Stimulated activated CD4-positive, alpha-beta T cell treated with anti-CD3 and anti-CD28 coated beads, Interleukin-4, amount 100 ng/mL, for 48 hours (primary cell): ENCODE results near the gene ELMOD1.
A peak's percentile ranks its signal among the peaks of the same experiment; 100 is the strongest.

ENCODE experiments used
- DNase-seq, 2 donors: peaks; one replicate each; pipeline ENCODE4 v3.0.0-alpha.2; 2020; ENCODE audit warnings: low read depth in 2 of 2

Gene ELMOD1

DNA sequence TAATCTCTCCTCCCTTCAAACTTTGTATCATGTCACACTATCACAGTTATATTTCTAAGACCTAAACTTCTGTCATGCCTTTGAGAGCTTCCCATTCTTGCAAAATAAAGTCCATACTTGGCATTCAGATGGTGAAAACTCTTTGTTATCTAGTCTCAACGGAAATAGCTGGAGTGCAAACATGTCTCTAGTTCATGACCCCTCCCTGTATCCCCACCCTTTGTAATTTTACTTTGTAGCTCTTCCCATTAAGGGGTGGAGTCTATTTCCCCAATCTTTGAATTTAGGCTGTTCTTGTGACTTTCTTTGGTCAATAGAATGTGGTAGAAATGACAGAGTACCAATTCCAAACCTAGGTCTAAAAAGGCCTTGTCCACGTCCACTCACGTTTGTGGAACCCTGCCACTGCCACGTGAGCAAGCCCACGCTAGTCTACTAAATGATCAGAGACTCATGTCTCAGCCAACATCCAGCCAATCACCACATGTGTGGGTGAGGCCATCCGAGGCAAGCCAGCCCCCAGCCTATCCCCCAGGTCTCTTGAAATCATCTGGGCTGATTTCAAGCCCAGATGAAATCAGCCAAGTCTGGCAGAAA, 97.5 kb downstream of the ELMOD1 start:
- no peak for DNase-seq

DNA sequence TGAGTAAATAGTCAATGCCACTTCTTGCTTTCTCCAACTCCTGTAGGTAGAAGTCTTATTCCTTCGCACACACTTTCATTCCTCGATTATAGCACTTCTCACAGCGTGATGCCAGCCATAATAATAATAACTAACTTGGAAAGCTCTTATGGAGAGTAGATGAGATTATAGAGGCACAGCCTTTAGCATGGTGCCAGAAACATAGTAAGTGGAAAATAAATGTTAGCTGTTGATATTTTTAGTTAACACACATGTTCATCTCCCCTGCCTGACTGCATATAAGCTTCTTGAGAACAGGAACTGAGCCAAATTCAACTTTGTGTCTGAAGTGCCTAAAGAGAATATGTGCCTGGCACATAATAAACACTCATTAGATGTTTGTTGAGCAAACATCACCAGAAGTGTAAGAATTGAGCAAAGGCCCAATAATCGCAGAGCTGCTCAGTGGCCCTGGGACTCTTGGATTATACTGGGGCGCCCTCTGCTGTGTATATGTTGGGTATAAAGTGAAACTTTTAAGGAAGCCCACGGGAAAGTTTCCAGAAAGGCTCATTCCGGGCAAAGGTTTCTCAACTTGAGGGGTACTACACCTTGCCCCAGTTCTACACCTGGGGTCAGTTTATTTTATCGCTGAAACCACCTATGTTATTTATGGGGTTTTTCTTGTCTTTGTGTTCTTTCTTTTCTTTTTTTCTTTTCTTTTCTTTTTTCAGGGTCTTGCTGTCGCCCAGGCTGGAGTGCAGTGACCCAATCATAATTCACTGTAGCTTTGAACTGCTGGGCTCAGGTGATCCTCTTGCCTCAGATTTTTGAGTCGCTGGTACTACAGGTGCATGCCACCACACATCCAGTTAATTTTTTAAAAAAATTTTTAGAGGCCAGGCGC, 98.6 kb downstream of the ELMOD1 start:
- peak; percentile 45 for DNase-seq

DNA sequence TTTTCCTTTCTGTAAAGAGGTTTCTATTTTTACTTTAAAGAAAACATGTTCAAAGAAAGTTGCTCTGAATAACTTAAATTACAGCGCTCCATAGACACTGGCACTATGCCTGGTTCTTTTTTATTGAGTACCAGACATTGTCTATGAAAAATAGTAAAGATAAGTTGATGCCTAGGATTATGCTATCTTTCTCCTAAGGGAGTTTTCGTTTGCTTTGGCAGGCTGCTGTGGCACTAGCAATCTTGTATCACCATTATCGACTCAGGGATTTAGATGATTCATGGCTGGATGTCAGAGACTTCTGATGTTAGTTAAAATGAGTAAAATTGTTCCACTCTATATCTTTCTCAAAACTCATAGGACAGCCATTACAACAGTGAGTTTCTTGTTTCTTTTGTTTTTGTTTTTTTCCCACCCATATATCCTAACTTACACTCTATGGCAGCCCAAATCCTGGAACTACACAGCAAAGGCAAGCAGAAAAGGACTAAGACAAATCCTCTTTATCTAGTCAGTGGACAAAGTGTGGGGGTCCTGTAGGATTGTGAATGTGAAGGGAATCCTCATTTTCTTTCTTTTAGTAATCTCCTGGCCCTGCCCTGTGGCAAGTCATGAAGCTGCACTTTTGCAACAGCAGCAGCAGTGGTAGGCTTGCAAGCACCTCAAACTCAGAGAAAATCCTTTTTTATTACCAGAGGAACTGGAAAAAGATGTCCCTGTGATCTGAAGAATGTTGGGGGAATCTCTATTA, 100.2 kb downstream of the ELMOD1 start:
- no peak for DNase-seq

DNA sequence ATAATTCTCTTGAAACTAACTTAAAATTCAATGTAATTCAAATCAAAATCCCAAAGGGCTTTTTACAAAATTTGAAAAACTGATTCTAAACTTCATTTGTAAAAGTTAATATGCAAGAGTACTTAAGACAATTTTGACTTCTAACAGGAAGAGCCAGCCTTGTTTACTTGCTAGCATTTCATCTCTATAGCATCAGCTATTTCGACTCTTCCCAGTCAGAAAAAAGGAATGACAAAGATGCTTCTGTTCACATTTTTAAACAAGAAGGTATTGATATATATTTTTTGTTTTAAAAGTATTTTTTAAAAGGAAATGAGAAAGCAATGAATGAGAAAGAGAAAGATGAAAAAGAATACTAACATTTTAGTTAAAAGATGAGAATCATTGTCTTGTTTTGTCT, 104.5 kb downstream of the ELMOD1 start:
- no peak for DNase-seq

DNA sequence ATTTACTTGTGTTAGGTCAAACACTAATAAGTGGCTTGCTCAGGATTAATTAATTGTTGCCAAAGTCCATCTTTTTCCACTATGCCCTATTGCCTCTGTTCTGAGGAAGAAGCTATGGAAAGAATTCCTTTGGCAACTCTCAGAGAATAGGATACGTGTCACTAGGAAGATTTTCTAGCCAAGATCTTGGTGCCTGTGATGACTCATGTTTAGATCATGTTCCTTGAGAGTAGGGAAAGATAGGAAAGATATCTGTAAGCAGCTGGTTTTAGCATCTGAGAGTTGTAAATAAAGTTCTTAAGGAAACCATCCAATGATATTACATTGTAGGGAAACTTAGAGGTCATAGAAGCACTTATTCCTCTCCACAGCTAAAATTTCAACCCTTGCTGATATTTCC, 105.2 kb downstream of the ELMOD1 start:
- DNase-seq = no peak

DNA sequence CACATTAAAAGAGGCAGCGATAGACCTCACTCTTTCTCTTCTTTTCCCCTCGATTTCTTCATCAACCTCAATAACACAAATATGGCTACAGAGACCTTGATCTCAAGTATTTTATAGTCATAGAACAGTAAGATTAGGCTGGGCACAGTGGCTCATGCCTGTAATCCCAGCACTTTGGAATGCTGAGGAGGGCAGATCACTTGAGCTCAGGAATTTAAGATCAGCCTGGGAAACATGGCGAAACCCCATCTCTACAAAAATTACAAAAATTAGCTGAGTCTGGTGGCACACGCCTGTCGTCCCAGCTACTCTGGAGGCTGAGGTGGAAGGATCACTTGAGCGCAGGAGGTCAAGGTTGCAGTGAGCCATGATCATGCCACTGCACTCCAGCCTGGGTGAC, 106.3 kb downstream of the ELMOD1 start:
- DNase-seq = no peak

DNA sequence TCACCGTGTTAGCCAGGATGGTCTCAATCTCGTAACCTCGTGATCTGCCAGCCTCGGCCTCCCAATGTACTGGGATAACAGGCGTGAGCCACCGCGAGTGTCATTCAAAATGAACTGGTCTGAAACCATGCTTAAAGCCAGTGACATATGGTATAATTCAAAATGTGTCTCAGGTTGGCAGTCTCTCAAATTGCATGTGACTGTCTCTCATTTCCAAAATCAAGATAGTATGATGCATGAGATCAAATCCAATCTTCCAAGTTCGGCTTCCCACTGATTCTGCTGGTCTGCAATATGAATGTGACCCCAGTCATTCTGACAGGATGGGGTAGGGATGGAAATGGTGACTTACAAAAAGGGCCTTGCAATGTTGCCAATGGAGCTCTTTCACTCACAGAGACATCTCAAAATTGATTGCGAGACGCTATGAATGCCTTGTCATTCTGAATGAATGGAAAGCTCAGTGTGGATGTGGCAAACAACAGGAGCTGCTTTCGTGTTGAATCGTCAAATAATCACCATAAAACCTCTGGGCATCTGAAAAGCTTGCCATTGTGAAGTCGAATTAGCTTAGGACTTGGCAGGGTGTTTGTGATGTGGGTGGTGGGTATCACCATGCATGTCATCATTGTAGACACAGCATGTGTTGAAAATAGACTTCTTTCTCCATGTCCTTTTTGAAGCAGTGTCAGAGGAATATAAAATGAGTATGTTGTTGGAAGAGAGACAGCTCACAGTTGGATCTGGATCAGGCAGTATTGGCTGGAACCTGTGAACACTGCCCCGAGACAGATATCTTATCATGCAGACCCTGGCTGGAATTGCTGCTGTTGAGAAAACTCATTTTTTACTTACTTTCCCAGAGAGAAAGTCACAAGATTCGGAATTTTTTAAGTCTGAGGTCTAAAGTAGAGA, 108.7 kb downstream of the ELMOD1 start:
- DNase-seq = no peak

DNA sequence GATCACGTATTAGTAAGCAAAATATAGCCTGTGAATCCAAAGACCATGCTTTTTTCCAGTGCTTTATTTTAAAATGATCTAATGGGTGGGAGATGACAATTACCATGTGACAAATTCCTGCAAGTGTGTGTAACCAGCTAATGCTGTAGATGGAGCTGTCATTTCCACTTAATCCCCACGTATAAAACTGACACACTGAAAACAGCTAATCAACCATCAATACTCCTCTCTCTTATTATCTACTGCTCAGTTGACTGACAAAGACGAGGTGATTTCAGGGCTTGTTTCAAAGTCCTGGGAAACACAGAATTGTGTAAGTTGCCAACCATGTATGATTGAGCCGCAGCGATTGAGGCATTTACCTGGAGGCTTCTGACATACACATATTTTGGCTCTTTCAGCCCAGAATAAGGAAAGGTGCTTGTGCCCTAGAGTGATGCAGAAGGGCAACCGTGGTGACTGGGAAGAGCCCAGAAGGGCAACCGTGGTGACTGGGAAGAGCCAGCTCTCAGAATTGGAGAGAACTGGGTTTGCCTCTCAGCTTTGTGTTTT, 111.2 kb downstream of the ELMOD1 start:
- DNase-seq = no peak

DNA sequence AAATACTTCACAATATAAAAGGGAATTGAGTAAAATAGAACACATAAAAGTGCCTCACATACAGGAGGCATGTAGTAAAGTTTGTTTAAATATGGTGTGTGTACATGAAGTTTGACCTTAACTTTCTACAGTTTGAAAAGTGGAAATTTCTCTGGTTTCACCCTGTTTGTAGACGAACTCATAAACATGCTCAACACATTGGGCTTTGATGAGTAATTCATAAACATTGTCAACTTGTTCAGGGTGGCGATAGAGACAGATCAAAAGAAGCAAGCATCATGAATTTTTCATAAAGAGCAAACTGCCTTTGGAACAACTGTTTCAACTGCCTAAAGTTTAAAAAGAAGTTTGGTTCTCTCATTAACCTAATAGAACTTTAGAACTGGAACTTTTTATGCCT, 111.8 kb downstream of the ELMOD1 start:
- no peak for DNase-seq

DNA sequence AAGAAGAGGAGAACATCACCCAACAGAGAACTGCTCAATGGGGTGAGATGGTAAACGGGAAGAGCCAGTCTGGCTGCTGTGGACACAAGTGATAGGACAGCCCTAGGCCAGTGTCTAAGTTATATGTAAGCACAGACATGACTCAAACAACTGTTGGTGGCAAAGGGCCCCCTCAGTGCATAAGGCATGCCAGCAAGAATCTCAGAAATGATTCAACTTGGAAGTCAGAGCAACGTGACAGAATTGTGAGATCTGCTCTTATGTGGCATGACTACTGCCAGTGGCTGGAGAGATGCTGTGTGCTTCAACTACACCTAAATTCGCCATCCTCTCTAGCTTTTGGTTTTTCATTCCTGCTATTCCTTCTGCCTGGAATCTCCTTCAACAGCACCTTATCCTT, 113.5 kb downstream of the ELMOD1 start:
- no peak for DNase-seq

DNA sequence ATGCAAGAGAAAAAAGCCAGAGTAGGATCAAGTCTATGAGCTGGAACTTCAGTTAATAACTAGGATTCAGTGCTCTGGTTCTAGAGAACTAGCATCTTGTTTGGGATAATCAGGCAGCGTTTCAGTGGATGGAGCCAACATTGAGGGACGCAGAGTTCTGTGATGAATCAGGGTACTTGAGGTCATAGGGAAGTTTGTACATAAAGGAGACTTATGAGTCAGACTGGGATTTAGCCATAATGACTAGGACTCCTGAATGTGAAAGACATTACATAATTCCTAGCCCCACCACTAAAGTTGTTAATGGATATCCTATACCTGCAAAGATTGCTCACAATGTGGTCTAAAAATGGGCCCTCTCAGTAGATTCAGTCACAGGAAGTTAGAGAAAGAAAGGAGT, 114.1 kb downstream of the ELMOD1 start:
- DNase-seq = no peak

DNA sequence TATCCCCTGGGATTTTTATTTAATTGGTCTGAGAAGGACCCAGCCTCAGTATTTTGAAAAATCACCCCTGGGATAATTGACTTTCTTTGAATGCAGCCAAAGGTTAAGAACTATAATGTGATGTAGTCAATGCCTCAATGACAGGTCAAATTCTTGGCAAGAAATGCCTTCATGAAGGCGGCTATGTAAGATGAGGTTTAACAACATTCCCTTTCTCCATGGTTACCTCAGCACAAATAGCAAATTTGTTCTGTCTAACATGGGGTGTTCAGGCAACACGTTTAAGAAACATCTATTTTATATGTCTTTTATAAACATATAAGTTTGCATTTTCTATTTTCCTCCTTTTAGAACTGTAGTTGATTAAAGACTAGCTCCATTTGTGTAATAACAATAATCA, 115.6 kb downstream of the ELMOD1 start:
- no peak for DNase-seq

DNA sequence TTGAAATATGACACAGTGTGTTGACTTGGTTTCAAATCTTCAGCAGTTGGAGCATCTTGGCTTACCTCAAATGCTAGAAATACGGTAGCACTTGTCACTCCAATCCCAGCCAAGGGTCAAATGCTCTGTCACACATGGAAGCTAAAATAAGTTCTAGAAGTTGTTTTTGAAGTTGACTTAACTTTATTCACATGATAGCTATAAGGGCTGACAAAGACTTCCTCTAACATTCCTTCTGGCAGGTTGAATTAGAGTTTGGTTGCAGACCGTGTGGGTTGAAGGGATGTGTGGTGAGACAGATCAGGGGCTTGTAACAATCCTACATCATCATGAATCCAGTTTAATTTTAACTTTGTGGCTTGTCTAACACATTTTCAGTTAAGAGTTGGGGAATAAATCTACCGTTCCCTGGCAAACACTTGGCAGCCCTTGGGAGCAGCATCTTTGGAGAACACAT, 116.3 kb downstream of the ELMOD1 start:
- DNase-seq = no peak

DNA sequence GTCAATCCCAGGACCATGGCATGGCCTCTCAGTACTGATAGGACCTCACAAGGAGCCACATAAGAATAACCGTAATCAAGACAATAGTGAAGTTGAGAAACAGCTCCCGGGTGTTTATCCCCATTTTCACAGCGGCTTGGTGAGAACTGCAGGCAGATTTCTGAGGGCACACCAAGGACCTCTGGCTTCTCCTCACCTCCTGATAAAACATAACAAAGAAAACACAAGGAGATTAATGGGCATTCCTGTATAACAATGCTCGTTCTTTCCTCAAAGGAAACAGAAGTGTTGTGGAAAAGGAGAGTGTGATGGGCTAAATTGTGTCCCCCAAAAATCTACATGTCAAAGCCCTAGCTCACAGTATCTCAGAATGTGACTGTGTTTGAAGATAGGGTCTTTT, 116.9 kb downstream of the ELMOD1 start:
- no peak for DNase-seq

DNA sequence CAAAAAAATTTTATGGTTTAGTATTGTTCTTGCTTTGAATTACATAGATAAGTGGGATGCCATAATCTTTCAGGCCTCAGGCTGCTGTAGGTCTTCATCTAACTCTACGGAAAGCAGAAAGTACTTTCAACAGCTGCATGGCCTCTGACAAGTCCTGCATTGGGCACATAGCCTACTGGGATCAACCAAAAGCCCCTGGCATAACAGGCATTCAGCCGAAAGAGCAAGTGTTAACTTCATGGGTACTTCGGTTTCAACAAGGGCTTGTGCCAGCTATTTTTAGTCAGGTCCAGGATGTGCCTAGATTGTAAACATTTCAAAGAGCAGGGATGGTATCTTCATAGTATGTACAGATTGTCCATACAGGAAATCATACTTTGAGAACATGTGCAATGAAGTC, 117.8 kb downstream of the ELMOD1 start:
- no peak for DNase-seq

DNA sequence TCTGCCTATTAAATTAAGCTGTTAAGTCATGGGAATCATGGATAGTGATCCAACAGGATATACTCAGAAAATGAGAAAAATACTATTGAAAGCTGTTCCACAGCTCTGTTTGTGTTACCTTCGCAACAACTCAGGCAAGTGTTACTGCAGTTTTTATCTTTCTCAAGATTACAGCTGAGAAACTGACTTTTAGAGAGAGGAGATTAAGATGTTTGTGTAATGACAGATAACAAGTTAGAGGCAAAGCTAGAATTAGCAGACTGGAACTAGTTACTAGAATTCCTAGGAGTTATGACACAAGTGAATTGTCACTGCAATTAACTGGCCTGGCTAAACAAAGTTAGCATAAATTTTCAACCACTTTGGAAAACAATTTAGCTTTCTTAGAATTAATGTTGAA, 119.4 kb downstream of the ELMOD1 start:
- DNase-seq = no peak

DNA sequence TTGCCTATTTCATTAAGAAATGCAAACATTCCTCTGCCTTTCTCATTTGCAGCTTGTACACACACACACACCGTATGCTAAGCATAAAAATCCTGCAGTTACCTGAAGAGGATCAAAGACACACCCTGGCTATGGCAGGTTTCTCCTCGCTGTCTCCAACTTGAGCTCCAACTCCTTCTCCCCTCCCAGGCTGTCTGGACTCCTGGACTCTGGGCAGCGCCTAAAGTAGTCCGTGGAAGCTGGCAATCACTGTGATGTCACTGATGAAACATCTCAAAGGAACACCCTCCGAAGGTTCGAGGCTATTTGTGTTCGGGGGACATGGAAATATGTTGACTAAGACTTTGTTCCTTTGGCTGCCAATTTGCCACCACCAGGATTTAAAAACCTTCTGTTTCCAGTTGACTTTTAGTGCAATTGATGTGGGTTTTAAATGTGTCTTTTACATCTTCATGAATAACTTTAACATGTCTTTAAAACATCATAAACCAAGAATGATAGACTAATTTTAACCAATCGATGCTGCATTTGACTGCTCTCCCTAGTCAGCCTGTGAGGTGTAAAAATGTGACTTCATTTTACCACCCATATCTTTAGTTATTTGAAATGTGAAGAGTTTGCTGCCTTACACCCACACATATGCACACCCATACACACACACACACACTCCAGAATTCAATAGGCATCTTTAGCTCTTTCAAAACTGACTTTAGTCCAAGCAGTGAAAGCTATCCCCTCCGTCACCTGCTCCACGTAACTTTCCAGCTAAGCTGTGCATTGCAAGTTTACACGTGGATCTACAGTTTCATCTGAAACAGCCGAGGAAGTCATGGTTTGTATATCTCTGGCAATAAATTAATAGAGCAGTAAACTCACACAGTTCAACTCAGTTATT, 121.2 kb downstream of the ELMOD1 start, which contains the start of gene SLN:
Gene SLN, minus strand, starts transcription at position 196 of the 895 bp plus-strand sequence.
- no peak for DNase-seq

DNA sequence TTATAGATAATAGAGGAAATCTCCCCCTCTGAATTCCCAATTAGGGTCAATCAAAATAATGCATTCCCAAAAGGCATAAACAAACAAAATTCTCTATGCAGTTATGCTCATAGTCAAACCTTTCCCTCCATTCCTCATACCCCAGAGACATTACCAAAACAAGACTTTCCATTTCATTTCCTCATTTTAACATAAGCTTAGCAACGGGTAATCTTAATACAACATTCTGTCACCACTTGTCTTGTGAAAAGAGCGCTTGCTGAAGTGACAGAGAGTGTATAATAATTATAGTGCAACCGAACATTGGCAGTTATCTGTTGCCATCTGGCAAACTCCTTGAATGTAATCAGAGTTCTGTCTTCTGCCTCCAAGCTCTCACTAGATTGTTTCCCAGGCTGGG, 122.1 kb downstream of the ELMOD1 start:
- no peak for DNase-seq
